GM10847 (cell line): ENCODE data around the gene FHAD1.
A peak's percentile ranks its signal among the peaks of the same experiment; 100 is the strongest.

Experiments used
- POLR2A ChIP-seq: IDR thresholded peaks from 2 replicates; pipeline ENCODE4 v1.6.1; 2011; ENCODE audit not compliant: insufficient read length; ENCODE audit errors: extremely low read depth

The FHAD1 gene

GRCh38 chr1:15423355-15424077 lies 176.5 kb downstream of the FHAD1 start:
- no peak for TF ChIP-seq POLR2A

- no peak for TF ChIP-seq POLR2A
These were observed 177.2 kb downstream of the FHAD1 start for GRCh38 chr1:15424146-15424667.

- TF ChIP-seq POLR2A = no peak
These were observed 178.0 kb downstream of the FHAD1 start for GRCh38 chr1:15424981-15425380.

GRCh38 chr1:15425521-15425920 lies 178.5 kb downstream of the FHAD1 start:
- no peak for TF ChIP-seq POLR2A

- TF ChIP-seq POLR2A = no peak
These were observed 178.9 kb downstream of the FHAD1 start for GRCh38 chr1:15425958-15426357.

- no peak for TF ChIP-seq POLR2A
These were observed 179.7 kb downstream of the FHAD1 start for GRCh38 chr1:15426492-15427279.

GRCh38 chr1:15427280-15427666 lies 180.2 kb downstream of the FHAD1 start:
- no peak for TF ChIP-seq POLR2A

GRCh38 chr1:15428815-15429435 lies 181.9 kb downstream of the FHAD1 start:
- TF ChIP-seq POLR2A = no peak

- TF ChIP-seq POLR2A = no peak
These were observed 182.7 kb downstream of the FHAD1 start for GRCh38 chr1:15429701-15430149.

- peak; percentile 1 for TF ChIP-seq POLR2A
These were observed 184.0 kb downstream of the FHAD1 start for GRCh38 chr1:15430787-15431570.

- TF ChIP-seq POLR2A = peak; percentile 1
These were observed 184.5 kb downstream of the FHAD1 start for GRCh38 chr1:15431571-15431948.

- TF ChIP-seq POLR2A = no peak
These were observed 185.3 kb downstream of the FHAD1 start for GRCh38 chr1:15432324-15432723.

- TF ChIP-seq POLR2A = no peak
These were observed 186.4 kb downstream of the FHAD1 start for GRCh38 chr1:15433471-15433870.

GRCh38 chr1:15435239-15436077 lies 188.4 kb downstream of the FHAD1 start:
- no peak for TF ChIP-seq POLR2A

GRCh38 chr1:15436881-15437442 lies 189.9 kb downstream of the FHAD1 start:
- TF ChIP-seq POLR2A = no peak
